C4-2B (cell line): ENCODE results near the gene WDFY2.

Source experiments
- CTCF ChIP-seq: fragments of 450-650 bp; conservative IDR thresholded peaks from 2 replicates; pipeline ENCODE4 v1.5.1; 2017; ENCODE audit warnings: mild to moderate bottlenecking
- ZFX ChIP-seq: fragments of 450-650 bp; IDR thresholded peaks from 2 replicates; pipeline ENCODE4 v1.6.1; 2017

- TF ChIP-seq CTCF (no peak), ZFX (no peak)
These were observed 172.4 kb downstream of the WDFY2 start for GRCh38 chr13:51756651-51757050.
